H1 (cell line): ENCODE results near the gene WEE1. TPM values are rescaled to one million over a fixed set of nuclear protein-coding genes. Genes with fewer than 3 reads are reported as not detected.

Experiments
- CTCF ChIA-PET: fragments of 300-600 bp; sonication (Branson Sonifier 250); formaldehyde crosslinking; loops from one replicate; lab custom pipeline; 2021; ENCODE audit not compliant: partially characterized antibody; lab: Charles Lee
- POLR2A ChIA-PET: fragments of 300-600 bp; sonication (Branson Sonifier 250); formaldehyde crosslinking; loops from one replicate; lab custom pipeline; 2021; ENCODE audit warnings: inconsistent platforms; ENCODE audit not compliant: partially characterized antibody; lab: Charles Lee
- DNase-seq, 2 experiments: peaks; one replicate each; pipeline versions ENCODE4 v3.0.0 to v3.0.0-alpha.2; 2010 to 2022; ENCODE audit warnings: low spot score in 2 of 2, low read depth in 1 of 2, mixed read lengths in 1 of 2
- FAIRE-seq: peaks from 2 replicates; lab custom pipeline; 2011; peaks lifted over from hg19 to GRCh38; lab: Jason Lieb, UNC
- H2AFZ ChIP-seq: 2 replicates; pipeline ENCODE4 v1.8.1; 2012; ENCODE audit warnings: low read length, inconsistent platforms
- H2AK5ac ChIP-seq: 2 replicates; pipeline ENCODE4 v1.6.1; 2013; ENCODE audit warnings: low read depth, low read length
- H2BK120ac ChIP-seq: replicated peaks from 2 replicates; pipeline ENCODE3; 2013; ENCODE audit warnings: low read depth, low read length, inconsistent platforms
- H2BK12ac ChIP-seq: 2 replicates; pipeline ENCODE4 v1.6.1; 2013; ENCODE audit warnings: low read depth, low read length
- H2BK15ac ChIP-seq: 2 replicates; pipeline ENCODE4 v1.6.1; 2013; ENCODE audit warnings: low read length
- H2BK20ac ChIP-seq: 2 replicates; pipeline ENCODE4 v1.6.1; 2013; ENCODE audit warnings: low read length
- H2BK5ac ChIP-seq: 2 replicates; pipeline ENCODE4 v1.6.1; 2013; ENCODE audit warnings: low read depth, low read length
- H3K14ac ChIP-seq: 2 replicates; pipeline ENCODE4 v1.6.1; 2013; ENCODE audit warnings: inconsistent platforms; ENCODE audit not compliant: insufficient read length
- H3K18ac ChIP-seq: 2 replicates; pipeline ENCODE4 v1.6.1; 2013; ENCODE audit warnings: low read length; ENCODE audit errors: extremely low read depth
- H3K23ac ChIP-seq: 2 replicates; pipeline ENCODE4 v1.6.1; 2013; ENCODE audit warnings: inconsistent platforms; ENCODE audit not compliant: insufficient read length
- H3K23me2 ChIP-seq: 2 replicates; pipeline ENCODE4 v1.6.1; 2013; ENCODE audit warnings: low read depth, low read length
- H3K27ac ChIP-seq: 2 replicates; pipeline ENCODE4 v1.6.1; 2011; ENCODE audit warnings: low read depth, low read length, inconsistent platforms
- H3K27me3 ChIP-seq, 4 experiments: replicated peaks in 1 of 4; 1 replicate in 1 of 4; 2 replicates in 3 of 4; pipeline versions ENCODE4 v1.6.1 to v1.8.1; 2011 to 2013; ENCODE audit warnings: low read length in 3 of 4, mild to moderate bottlenecking in 3 of 4, inconsistent platforms in 2 of 4, mixed read lengths in 2 of 4, moderate library complexity in 1 of 4; ENCODE audit not compliant: control insufficient read depth in 3 of 4, insufficient read depth in 3 of 4; ENCODE audit errors: extremely low read depth in 1 of 4
- H3K36me3 ChIP-seq, 4 experiments: 2 replicates each; pipeline versions ENCODE4 v1.6.1 to v1.8.1; 2011 to 2013; ENCODE audit warnings: mild to moderate bottlenecking in 4 of 4, low read length in 3 of 4, moderate library complexity in 2 of 4, control low read depth in 1 of 4, inconsistent platforms in 1 of 4; ENCODE audit not compliant: insufficient read depth in 4 of 4, control insufficient read depth in 2 of 4
- H3K4ac ChIP-seq: replicated peaks from 2 replicates; pipeline ENCODE3; 2013; ENCODE audit warnings: low read length, low read depth, mixed read lengths, inconsistent platforms; ENCODE audit not compliant: insufficient read length
- H3K4me1 ChIP-seq, 4 experiments: replicated peaks in 1 of 4; 1 replicate in 1 of 4; 2 replicates in 3 of 4; pipeline versions ENCODE4 v1.6.1 to v1.8.1; 2011 to 2013; ENCODE audit warnings: low read length in 3 of 4, inconsistent platforms in 2 of 4, mixed read lengths in 1 of 4; ENCODE audit not compliant: insufficient read depth in 4 of 4, control insufficient read depth in 3 of 4
- H3K4me2 ChIP-seq, 2 experiments: 2 replicates each; pipeline versions ENCODE4 v1.6.1 to v1.8.1; 2011 to 2013; ENCODE audit warnings: low read depth in 2 of 2, low read length in 2 of 2, control low read depth in 1 of 2, inconsistent platforms in 1 of 2, mild to moderate bottlenecking in 1 of 2; ENCODE audit not compliant: insufficient read depth in 1 of 2
- H3K4me3 ChIP-seq, 4 experiments: fragments of 200-600, 300-600 bp in 1 of 4; sonication (generic), shearing (Covaris generic), sonication (Bioruptor Twin) in 1 of 4; 2 replicates each; pipeline versions ENCODE4 v1.5.1 to v1.8.1; 2011 to 2016; ENCODE audit warnings: low read length in 4 of 4, low read depth in 3 of 4, control low read depth in 2 of 4, inconsistent platforms in 2 of 4, mild to moderate bottlenecking in 2 of 4, mixed read lengths in 1 of 4, moderate library complexity in 1 of 4; ENCODE audit not compliant: insufficient read depth in 2 of 4; ENCODE audit errors: extremely low read depth in 1 of 4
- H3K56ac ChIP-seq: replicated peaks from 2 replicates; pipeline ENCODE3; 2013; ENCODE audit warnings: low read depth, mild to moderate bottlenecking, mixed read lengths, low read length, inconsistent platforms; ENCODE audit not compliant: insufficient read length
- H3K79me1 ChIP-seq: 2 replicates; pipeline ENCODE4 v1.6.1; 2013; ENCODE audit warnings: low read depth, low read length, control low read depth
- H3K79me2 ChIP-seq, 2 experiments: 2 replicates each; pipeline versions ENCODE4 v1.6.1 to v1.8.1; 2012 to 2013; ENCODE audit warnings: low read length in 2 of 2, mild to moderate bottlenecking in 2 of 2, inconsistent platforms in 1 of 2; ENCODE audit not compliant: insufficient read depth in 2 of 2, control insufficient read depth in 1 of 2
- H3K9ac ChIP-seq, 4 experiments: replicated peaks in 1 of 4; 1 replicate in 1 of 4; 2 replicates in 3 of 4; pipeline versions ENCODE4 v1.6.1 to v1.8.1; 2011 to 2013; ENCODE audit warnings: low read depth in 3 of 4, low read length in 3 of 4, control low read depth in 2 of 4, mild to moderate bottlenecking in 2 of 4, moderate library complexity in 2 of 4, inconsistent platforms in 1 of 4; ENCODE audit errors: extremely low read depth in 1 of 4
- H3K9me3 ChIP-seq, 2 experiments: 2 replicates each; pipeline versions ENCODE4 v1.6.1 to v1.8.1; 2012 to 2013; ENCODE audit warnings: mild to moderate bottlenecking in 2 of 2, moderate library complexity in 2 of 2, control low read depth in 1 of 2, inconsistent platforms in 1 of 2, low read depth in 1 of 2, low read length in 1 of 2, mixed read lengths in 1 of 2; ENCODE audit not compliant: insufficient read depth in 2 of 2
- H4K20me1 ChIP-seq, 2 experiments: replicated peaks in 1 of 2; 2 replicates each; pipeline versions ENCODE3 to v1.8.1; 2011 to 2013; ENCODE audit warnings: inconsistent platforms in 2 of 2, low read length in 2 of 2, mild to moderate bottlenecking in 1 of 2; ENCODE audit not compliant: insufficient read depth in 2 of 2, control insufficient read depth in 1 of 2
- H4K5ac ChIP-seq: 2 replicates; pipeline ENCODE4 v1.6.1; 2013; ENCODE audit warnings: low read length, low read depth, mixed read lengths, inconsistent platforms; ENCODE audit not compliant: insufficient read length
- H4K8ac ChIP-seq: 2 replicates; pipeline ENCODE4 v1.8.0; 2013; ENCODE audit warnings: mild to moderate bottlenecking, moderate library complexity, low read length, inconsistent platforms; ENCODE audit not compliant: insufficient read depth; ENCODE audit errors: extremely low read depth
- H4K91ac ChIP-seq: replicated peaks from 2 replicates; pipeline ENCODE3; 2013; ENCODE audit warnings: low read length, mixed read lengths, inconsistent platforms; ENCODE audit not compliant: insufficient read length
- GTF2F1 ChIP-seq: IDR thresholded peaks from 2 replicates; pipeline ENCODE4 v1.6.1; 2012; ENCODE audit warnings: low read depth, low read length, improper control_type of control experiment, borderline replicate concordance
- KDM4A ChIP-seq: IDR thresholded peaks from one replicate; pipeline ENCODE4 v1.7.1; 2012; ENCODE audit warnings: low read depth, mild to moderate bottlenecking, moderate library complexity, low read length, inconsistent platforms; ENCODE audit not compliant: severe bottlenecking
- MAFK ChIP-seq: IDR thresholded peaks from 2 replicates; pipeline ENCODE4 v1.6.1; 2012; ENCODE audit warnings: low read depth, mild to moderate bottlenecking, improper control_type of control experiment, low read length
- RBBP5 ChIP-seq: IDR thresholded peaks from 2 replicates; pipeline ENCODE4 v1.7.1; 2012; ENCODE audit warnings: low read depth, mild to moderate bottlenecking, inconsistent platforms, low read length, moderate library complexity, borderline replicate concordance
- SIRT6 ChIP-seq: IDR thresholded peaks from one replicate; pipeline ENCODE4 v1.7.1; 2012; ENCODE audit warnings: low read length, inconsistent platforms
- whole genome bisulfite sequencing, 2 experiments: shearing (Covaris generic) in 1 of 2; methylation state at CpG; one replicate each; pipeline versions ENCODE4 v1.1.6 to v1.1.7; 2013 to 2015; ENCODE audit warnings: low lambda C conversion rate in 2 of 2, mixed read lengths in 2 of 2, inconsistent platforms in 1 of 2, low coverage in 1 of 2, missing lambda C conversion rate in 1 of 2; ENCODE audit not compliant: insufficient replicate concordance in 2 of 2, insufficient coverage in 1 of 2, insufficient read length in 1 of 2; ENCODE audit errors: extremely low coverage in 1 of 2, missing lambda C conversion rate in 1 of 2; 5-methylcytosine and 5-hydroxymethylcytosine counted together
- polyA plus RNA-seq, 7 experiments: library from polyadenylated mRNA; depleted of rRNA in 3 of 7; stranded (reverse) in 5 of 7; unstranded in 2 of 7; fragments of >200 nt in 5 of 7; fragments of 200-250 nt in 2 of 7; gene quantifications; 1 replicate in 5 of 7; 2 replicates in 1 of 7; 4 replicates in 1 of 7; pipeline versions ENCODE4 v1.2.1 to v1.2.3, GENCODE V29; 2011 to 2013; ENCODE audit warnings: missing spikeins in 2 of 7, mixed read lengths in 2 of 7
- total RNA-seq: library from RNA; stranded (reverse); fragmentation: NEBNext Ultra II Directional; extraction: Animal tissue kit (Norgen Biotek cat#: 25700); gene quantifications from 2 replicates; pipeline ENCODE4 v1.2.1, GENCODE V29; 2021

The WEE1 gene
- total and polyA plus RNA-seq, 2 of the 8 experiments (the other 6 are each of a cell fraction or from before 2014, with no cell fraction given), result 40.8 to 120 TPM

GRCh38 chr11:9600166-9600565, 26.7 kb downstream of the WEE1 start:
- Histone ChIP-seq H3K4ac (no peak overlapping the region), H2BK20ac (no peak overlapping the region), H3K23me2 (no peaks in the 10 kb centered on the region), H3K9me3 (no peaks in the 10 kb centered on the region), H3K36me3 (no peaks in the 10 kb centered on the region), H3K79me2 (no peaks in the 10 kb centered on the region), H2BK5ac (peak overlapping the region; percentile 3; the same call in 1 of the 2 replicates), H3K18ac (no peak overlapping the region), H2AFZ (no peak overlapping the region), H3K14ac (no peak overlapping the region), H3K9ac (no peak overlapping the region), H4K20me1 (no peaks in the 10 kb centered on the region), H4K8ac (no peak overlapping the region; the same call in 1 of the 2 replicates), H3K27me3 (peaks cover 0 to 1% (median 0%) of the 10 kb centered on the region in 4 experiments; a peak in 2 of 7 replicates), H2AK5ac (no peak overlapping the region), H3K56ac (no peak overlapping the region), H4K91ac (peak overlapping the region; percentile 19), H4K5ac (no peak overlapping the region), H3K27ac (no peak overlapping the region), H3K4me3 (no peak overlapping the region), H3K23ac (no peak overlapping the region), H2BK15ac (0 out of 2 replicates have a peak overlapping the region, but pooled peaks have one; percentile 53), H3K4me1 (peaks cover 3 to 10% (median 6%) of the 10 kb centered on the region in 4 experiments), H2BK12ac (peak overlapping the region; percentile 92; the same call in 1 of the 2 replicates), H3K79me1 (no peaks in the 10 kb centered on the region), H3K4me2 (no peak overlapping the region), H2BK120ac (no peak overlapping the region)
- DNase-seq, result peak in 1 of 2 experiments; percentile 45
- no peak for FAIRE-seq
- CTCF ChIA-PET, result interaction anchor here (0.8 to 5.5 kb wide), 9 partner anchors 8 to 154 kb away, joined by 3 to 48 read pairs (median 4); no protein-coding TSS in a partner anchor
- 93% methylated on average over 2 of the region's 2 CpGs; no CpG with 5 or more reads in 1 of the 2 experiments for WGBS, 2 experiments
- no peak for TF ChIP-seq KDM4A
- no peak for TF ChIP-seq GTF2F1
- no peak for TF ChIP-seq SIRT6
- no peak for TF ChIP-seq MAFK
- no peak for TF ChIP-seq RBBP5
- POLR2A ChIA-PET, result interaction anchor here (1.1 to 3.8 kb wide), 6 partner anchors 8 to 140 kb away, joined by 3 to 17 read pairs (median 6); partner anchors contain the start of genes WEE1 and ZNF143
